ENCODE measurements around the gene SLC12A8.

DNA sequence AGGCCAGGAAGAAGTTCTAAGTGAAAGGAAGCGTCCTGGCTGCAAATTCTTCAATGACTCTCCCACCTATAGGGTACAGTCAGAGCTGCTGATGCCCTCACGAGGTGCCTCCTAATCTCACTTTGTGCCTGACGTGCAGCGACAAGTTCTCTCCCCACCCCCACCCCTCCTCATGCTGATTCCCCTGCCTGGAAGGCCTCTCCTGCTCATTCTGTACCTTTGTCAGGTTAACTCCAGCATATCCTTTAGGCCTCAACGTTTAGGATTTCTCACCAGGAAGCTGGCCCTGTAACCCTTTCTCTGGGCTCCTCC, 25.0 kb downstream of the SLC12A8 start:
- no peak for TF ChIP-seq CTCF (IDR thresholded peaks at IDR 0.05)
- no peak for TF ChIP-seq POLR2A (IDR thresholded peaks at IDR 0.05)

All from right lobe of liver (tissue), 4 donors.